GM21737 (cell line): ENCODE data around the gene KRT27.
"Not testable (repeated sequence)": the region's sequence is repeated elsewhere in the genome, so short reads cannot be mapped to it uniquely, and the experiment has no call there.

Experiments
- ATAC-seq: cut with Tn5 transposase; IDR thresholded peaks from one replicate; pipeline ENCODE4 v1.9.1; 2021; ENCODE audit warnings: mild to moderate bottlenecking, moderate library complexity; ENCODE audit not compliant: unreplicated experiment

The KRT27 gene

GRCh38 chr17:40782450-40782849 is at the start of gene KRT27:
TSS of gene KRT27 (minus strand) at chr17:40782550. CDS start at chr17:40782493, 57 bp downstream.
- ATAC-seq, result no peak

GRCh38 chr17:40830085-40830776 is 47.9 kb upstream of the KRT27 start:
- ATAC-seq, result no peak

- no peak for ATAC-seq
Observed at GRCh38 chr17:40828454-40829044, 46.2 kb upstream of the KRT27 start.

- no peak for ATAC-seq
Observed at GRCh38 chr17:40827746-40828453, 45.5 kb upstream of the KRT27 start.

- ATAC-seq, result no peak
Observed at GRCh38 chr17:40825599-40825998, 43.2 kb upstream of the KRT27 start.

- no peak for ATAC-seq
Observed at GRCh38 chr17:40824015-40824832, 41.9 kb upstream of the KRT27 start.

- no peak for ATAC-seq
Observed at GRCh38 chr17:40822132-40822812, 39.9 kb upstream of the KRT27 start, which contains the start of gene KRT10. TSS of gene KRT10 (minus strand) at chr17:40822614. CDS start at chr17:40822585, 29 bp downstream.

GRCh38 chr17:40821536-40821935 is 39.2 kb upstream of the KRT27 start:
- no peak for ATAC-seq

GRCh38 chr17:40820228-40820838 is 38.0 kb upstream of the KRT27 start:
- ATAC-seq, result no peak

- no peak for ATAC-seq
Observed at GRCh38 chr17:40819528-40820125, 37.3 kb upstream of the KRT27 start.

GRCh38 chr17:40818733-40819527 is 36.6 kb upstream of the KRT27 start:
- ATAC-seq, result peak; percentile 73

GRCh38 chr17:40818343-40818732 is 36.0 kb upstream of the KRT27 start:
- no peak for ATAC-seq

GRCh38 chr17:40817103-40817682 is 34.8 kb upstream of the KRT27 start:
- ATAC-seq, result no peak

GRCh38 chr17:40816569-40816968 is 34.2 kb upstream of the KRT27 start:
- no peak for ATAC-seq

GRCh38 chr17:40815381-40815780 is 33.0 kb upstream of the KRT27 start:
- ATAC-seq, result no peak

- not testable (repeated sequence) for ATAC-seq
Observed at GRCh38 chr17:40814657-40815056, 32.3 kb upstream of the KRT27 start.

- ATAC-seq, result no peak
Observed at GRCh38 chr17:40813804-40814203, 31.5 kb upstream of the KRT27 start.

GRCh38 chr17:40812639-40813038 is 30.3 kb upstream of the KRT27 start:
- no peak for ATAC-seq

GRCh38 chr17:40810494-40810893 is 28.1 kb upstream of the KRT27 start:
- ATAC-seq, result no peak
